ENCODE results near the gene SLC30A9.

SLC30A9 gene

DNA sequence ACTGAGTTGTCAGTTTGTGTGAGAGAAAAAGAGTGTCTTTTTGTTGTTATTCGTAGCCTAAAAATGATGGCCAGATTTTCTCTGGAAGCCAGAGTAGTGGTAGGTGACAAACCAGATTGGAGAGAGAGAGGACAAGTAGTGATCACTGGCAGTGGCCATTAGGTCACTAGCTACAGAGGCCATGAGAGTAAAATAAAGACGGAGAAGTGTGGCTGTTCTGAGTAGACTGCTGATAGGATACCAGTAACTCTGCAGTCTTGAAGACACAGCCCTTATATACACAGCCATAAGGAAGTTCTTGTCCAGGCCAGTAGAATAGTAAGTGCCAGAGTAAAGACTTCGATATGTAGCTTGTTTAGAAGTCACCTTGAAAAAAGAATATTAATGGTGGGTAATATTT is 7.7 kb downstream of the SLC30A9 start:
- H3K4me3 ChIP-seq (ENCODE audit: low read depth, low read length): no peak overlapping the region

- no peak overlapping the region for H3K4me3 ChIP-seq (ENCODE audit: low read depth, low read length)
Observed at GRCh38 chr4:41999321-41999720, 9.0 kb downstream of the SLC30A9 start.

DNA sequence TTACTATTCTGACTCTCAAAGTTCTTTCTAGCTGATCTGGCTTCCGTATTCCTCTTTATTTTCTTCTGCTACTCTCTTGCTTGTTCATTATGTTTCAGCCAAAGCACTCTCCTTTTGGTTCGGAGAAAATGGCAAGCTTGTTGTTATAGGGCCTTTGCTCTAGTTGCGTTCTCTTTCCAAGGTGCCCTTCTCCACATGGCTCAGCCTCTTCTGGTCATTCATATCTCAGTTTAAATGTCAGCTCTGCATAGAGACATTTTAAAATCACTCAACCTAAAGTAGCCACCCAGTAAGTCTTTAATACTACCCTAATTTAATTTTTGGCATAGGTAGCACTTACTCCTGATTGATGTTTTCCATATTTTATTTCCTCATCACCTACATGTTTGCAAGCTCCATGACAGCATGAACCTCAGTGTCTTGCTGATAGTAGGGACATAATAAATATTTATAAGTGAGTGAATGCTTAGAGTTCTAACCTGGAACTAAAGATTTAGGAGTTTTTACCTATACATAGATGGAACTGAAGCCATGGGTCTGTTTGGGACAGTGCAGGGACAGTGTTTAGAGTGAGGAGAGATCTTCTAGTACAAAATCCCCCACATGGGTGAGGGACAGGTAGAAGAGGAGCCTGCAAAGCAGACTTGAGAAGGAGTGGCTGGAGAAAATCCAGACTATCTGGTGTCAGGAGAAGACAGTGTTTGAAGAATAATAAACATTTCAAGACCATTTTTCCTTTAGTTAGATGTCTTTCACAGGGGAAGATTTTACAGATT is 17.9 kb downstream of the SLC30A9 start:
- no peak overlapping the region for H3K4me3 ChIP-seq (ENCODE audit: low read depth, low read length)

GRCh38 chr4:42015438-42015837 is 25.1 kb downstream of the SLC30A9 start:
- H3K4me3 ChIP-seq (ENCODE audit: low read depth, low read length): no peak overlapping the region

- no peak overlapping the region for H3K4me3 ChIP-seq (ENCODE audit: low read depth, low read length)
Observed at GRCh38 chr4:42018451-42018850, 28.1 kb downstream of the SLC30A9 start.

DNA sequence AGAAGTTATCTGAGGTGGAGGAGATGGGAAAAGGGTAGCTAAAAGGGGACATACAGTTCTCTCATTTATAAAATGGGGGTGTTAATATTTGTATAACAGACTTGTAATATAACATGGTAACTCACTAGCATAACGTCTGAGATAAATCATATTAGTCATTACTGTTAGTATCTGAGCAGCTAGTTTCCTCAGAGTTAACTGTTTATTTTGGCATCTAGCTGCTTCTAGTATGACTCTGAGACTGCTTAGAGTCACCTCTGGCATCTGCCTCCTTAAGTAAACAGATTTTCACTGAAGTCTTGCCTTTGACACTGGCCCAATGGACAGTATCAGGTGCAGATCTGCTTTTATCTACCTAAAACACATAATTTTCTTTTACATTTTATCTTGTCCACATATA is 58.1 kb downstream of the SLC30A9 start:
- no peak overlapping the region for H3K4me3 ChIP-seq (ENCODE audit: low read depth, low read length)

- H3K4me3 ChIP-seq (ENCODE audit: low read depth, low read length): no peak overlapping the region
Observed at GRCh38 chr4:42050516-42051249, 60.4 kb downstream of the SLC30A9 start.

DNA sequence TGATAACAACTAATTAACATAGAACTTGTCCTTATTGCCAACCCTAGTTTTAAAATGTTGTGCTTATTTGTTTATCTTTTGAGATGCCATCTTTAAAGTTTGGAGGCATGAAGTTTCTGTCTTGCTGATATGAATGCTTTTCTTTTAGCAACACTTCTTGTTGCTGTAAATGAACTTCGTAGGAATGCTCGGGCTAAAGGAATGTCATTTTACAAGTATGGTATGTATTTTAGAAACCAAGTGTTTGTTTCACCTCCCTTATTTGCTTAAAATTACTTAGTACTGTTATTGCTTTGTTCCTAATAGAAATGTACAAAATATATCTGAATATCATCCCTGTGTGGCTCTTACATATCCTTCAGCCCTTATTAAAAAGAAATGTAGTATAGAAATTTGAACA is 76.1 kb downstream of the SLC30A9 start:
- H3K4me3 ChIP-seq (ENCODE audit: low read depth, low read length): no peak overlapping the region

GRCh38 chr4:42067264-42067663 is 76.9 kb downstream of the SLC30A9 start:
- no peak overlapping the region for H3K4me3 ChIP-seq (ENCODE audit: low read depth, low read length)

DNA sequence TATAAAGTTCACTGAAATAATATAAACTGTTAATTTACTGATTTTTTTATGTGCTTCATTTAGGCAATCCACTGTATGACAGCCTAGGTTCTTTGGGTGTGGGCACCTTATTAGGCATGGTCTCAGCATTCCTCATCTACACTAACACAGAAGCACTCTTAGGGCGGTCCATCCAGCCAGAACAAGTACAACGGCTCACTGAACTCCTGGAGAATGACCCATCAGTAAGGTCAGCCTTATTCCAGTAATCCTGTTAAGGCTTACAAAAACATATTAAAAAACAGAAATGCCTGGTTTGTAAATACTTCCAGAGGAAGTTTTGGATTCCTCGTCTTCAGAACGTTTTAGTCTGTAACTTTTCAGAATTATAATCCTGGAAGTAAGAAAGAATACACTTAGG is 80.1 kb downstream of the SLC30A9 start:
- no peak overlapping the region for H3K4me3 ChIP-seq (ENCODE audit: low read depth, low read length)

DNA sequence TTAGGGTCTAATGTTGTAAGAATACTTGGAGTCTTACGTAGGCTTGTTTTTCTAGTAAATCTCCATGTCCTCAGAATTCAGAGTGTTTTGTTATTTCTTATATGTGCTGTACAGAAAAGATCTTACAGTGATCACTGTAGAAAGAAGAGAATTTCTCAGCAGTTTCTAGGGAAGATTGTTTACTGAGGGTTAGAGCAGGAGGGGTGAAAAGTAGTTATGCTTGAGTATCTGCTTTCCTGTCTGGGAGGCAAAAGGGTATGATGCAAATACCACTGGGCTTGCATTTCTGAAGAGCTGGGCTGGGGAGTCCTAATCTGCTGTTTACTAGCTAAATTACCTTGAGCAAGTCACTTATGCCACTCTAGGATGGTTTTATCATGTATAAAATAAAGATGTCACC is 84.0 kb downstream of the SLC30A9 start:
- no peak overlapping the region for H3K4me3 ChIP-seq (ENCODE audit: low read depth, low read length)

GRCh38 chr4:42078184-42078801 is 88.0 kb downstream of the SLC30A9 start:
- no peak overlapping the region for H3K4me3 ChIP-seq (ENCODE audit: low read depth, low read length)

- H3K4me3 ChIP-seq (ENCODE audit: low read depth, low read length): no peak overlapping the region
Observed at GRCh38 chr4:42080306-42080705, 90.0 kb downstream of the SLC30A9 start.

DNA sequence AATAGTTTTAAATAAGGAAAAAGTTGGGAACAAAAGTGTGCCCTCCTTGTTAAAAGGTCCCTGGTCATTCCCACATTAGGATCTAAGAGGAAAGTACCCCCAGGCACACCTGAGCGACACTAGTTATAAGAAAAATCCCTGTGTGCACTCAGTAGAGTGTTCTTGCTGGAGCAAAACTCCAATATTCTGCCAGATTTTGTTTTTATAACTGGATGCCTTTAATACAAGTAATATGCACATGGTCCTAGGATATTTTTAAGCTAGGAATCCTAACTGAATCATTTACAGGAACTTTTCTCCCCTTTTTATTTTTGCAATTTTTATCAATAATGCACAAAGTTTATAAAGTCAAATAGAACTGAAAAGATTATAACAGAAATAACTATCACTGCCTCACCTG is 93.5 kb downstream of the SLC30A9 start:
- no peak overlapping the region for H3K4me3 ChIP-seq (ENCODE audit: low read depth, low read length)

- H3K4me3 ChIP-seq (ENCODE audit: low read depth, low read length): no peak overlapping the region
Observed at GRCh38 chr4:42088386-42088785, 98.1 kb downstream of the SLC30A9 start.

- no peak overlapping the region for H3K4me3 ChIP-seq (ENCODE audit: low read depth, low read length)
Observed at GRCh38 chr4:42101446-42101975, 111.2 kb downstream of the SLC30A9 start.

GRCh38 chr4:42104521-42104920 is 114.2 kb downstream of the SLC30A9 start:
- no peak overlapping the region for H3K4me3 ChIP-seq (ENCODE audit: low read depth, low read length)

- no peak overlapping the region for H3K4me3 ChIP-seq (ENCODE audit: low read depth, low read length)
Observed at GRCh38 chr4:42112846-42113245, 122.5 kb downstream of the SLC30A9 start.

DNA sequence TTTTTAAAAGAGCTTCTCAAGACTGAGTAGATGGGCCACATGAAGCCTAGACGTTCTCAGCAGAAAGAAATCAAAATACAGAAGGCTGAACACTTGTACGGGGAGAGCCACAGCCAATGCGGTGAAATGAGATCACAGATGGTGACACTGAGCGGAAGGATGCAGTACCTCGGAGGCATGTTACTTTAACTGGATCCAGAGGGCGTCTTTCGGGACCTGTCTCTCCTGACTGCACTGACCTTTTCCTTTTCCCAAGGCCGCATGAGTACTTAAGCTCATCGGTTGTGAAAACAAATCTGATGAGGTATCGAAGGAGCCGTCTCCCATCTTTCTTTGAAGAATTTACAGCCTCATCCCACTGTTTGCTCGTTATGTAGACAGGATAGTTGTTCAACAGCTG is 129.6 kb downstream of the SLC30A9 start:
- H3K4me3 ChIP-seq (ENCODE audit: low read depth, low read length): no peak overlapping the region

GRCh38 chr4:42122237-42122636 is 131.9 kb downstream of the SLC30A9 start:
- H3K4me3 ChIP-seq (ENCODE audit: low read depth, low read length): no peak overlapping the region

DNA sequence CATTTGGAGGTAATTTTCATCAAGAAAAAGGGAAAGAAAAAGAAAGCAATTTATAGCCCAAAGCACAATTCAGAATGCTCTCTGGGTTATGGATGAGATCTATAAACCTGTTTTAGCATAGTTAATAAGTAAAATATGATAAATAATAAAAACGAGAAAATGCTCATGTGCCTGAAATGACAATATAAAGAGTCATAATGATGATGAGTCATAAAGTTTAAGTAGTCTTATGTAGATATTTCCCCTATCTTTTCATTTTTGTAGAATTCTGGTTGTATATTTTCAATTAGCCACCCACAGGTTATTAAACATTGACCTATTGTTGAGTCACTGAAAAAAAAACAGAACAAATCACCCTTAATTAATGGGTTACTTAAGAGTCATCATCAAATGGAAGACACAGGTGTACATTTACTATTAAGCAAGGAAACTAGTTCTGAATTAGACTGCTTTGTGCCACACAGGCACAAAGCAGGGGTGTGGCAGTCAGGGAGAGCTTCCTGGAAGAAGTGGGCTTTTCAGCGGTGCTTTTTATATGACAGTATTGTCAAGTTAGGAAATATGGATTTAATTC is 132.8 kb downstream of the SLC30A9 start:
- H3K4me3 ChIP-seq (ENCODE audit: low read depth, low read length): no peak overlapping the region

Data from iPS-11a (cell line).